WI38 (cell line): Measurements from ENCODE around the gene MSH2.
"Not testable (repeated sequence)": the region's sequence is repeated elsewhere in the genome, so short reads cannot be mapped to it uniquely, and the experiment has no call there.

Experiments used
- H3K4me3 ChIP-seq: 2 replicates; pipeline ENCODE4 v1.5.1; 2011; ENCODE audit warnings: low read depth, mild to moderate bottlenecking, control low read depth, low read length
- TF ChIP-seq, protein P1 (sequence below): IDR thresholded peaks from 2 replicates; pipeline ENCODE4 v1.5.1; 2012; ENCODE audit warnings: low read depth, mild to moderate bottlenecking, control low read depth, low read length

Gene MSH2

DNA sequence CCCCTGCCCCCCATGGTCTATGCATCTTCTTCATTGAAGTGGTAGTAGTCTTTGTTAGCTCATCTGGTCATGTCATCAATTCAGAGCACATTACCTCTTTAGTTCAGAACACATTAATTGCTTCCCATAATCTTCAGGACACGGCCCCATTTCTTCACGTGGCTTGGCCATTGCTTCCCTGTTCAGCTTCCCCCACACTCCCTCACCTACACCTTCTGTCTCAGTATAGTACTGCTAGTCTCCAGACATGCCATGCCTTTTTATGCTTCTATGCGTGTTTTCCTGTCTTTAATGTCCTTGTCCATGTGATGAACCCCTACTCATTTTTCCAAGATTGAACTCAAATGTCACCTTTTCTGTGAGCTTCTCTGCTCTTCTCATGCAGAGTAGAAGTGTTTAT lies 35.1 kb downstream of the MSH2 start:
- TF ChIP-seq, protein P1, sequence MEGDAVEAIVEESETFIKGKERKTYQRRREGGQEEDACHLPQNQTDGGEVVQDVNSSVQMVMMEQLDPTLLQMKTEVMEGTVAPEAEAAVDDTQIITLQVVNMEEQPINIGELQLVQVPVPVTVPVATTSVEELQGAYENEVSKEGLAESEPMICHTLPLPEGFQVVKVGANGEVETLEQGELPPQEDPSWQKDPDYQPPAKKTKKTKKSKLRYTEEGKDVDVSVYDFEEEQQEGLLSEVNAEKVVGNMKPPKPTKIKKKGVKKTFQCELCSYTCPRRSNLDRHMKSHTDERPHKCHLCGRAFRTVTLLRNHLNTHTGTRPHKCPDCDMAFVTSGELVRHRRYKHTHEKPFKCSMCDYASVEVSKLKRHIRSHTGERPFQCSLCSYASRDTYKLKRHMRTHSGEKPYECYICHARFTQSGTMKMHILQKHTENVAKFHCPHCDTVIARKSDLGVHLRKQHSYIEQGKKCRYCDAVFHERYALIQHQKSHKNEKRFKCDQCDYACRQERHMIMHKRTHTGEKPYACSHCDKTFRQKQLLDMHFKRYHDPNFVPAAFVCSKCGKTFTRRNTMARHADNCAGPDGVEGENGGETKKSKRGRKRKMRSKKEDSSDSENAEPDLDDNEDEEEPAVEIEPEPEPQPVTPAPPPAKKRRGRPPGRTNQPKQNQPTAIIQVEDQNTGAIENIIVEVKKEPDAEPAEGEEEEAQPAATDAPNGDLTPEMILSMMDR: no peak
- no peak overlapping the region for H3K4me3 ChIP-seq

DNA sequence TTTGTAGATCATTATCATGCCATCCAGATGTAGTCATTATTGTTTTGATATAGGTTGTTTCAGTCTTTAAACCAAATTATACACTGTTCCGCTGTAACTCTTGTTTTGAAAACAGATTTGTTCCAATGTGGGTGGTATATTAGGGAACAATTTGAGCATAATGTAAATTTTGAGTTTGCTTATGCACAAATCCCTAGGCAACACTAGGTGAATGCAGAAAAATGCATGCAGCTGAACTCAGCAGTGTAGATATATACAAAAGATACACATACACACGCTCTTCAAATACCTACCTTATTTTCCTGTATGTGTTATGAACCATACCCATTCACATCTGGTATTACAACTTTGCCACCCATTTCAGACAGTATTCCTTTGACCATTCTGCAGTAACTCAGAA lies 35.8 kb downstream of the MSH2 start:
- H3K4me3 ChIP-seq: no peak overlapping the region
- TF ChIP-seq, protein P1: no peak

DNA sequence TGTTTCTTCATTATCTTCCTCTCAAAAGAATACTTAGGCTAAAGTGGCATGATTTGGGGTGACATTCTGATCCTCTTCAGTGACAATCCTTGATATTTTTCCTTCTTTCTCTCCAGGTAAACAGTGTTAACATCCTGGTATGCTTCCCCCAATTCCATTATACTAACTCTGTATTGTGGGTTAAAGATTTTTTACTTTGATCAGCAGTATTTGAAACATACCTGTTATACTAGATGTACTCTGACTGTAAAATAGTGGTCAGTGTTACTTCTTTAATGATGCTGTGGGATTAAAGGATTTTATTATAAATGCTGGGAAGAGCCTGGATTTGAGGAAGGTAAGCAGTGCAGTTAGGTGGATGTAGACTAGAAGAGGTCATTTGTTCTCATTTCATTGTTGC lies 48.8 kb downstream of the MSH2 start:
- no peak overlapping the region for H3K4me3 ChIP-seq
- TF ChIP-seq, protein P1: no peak

DNA sequence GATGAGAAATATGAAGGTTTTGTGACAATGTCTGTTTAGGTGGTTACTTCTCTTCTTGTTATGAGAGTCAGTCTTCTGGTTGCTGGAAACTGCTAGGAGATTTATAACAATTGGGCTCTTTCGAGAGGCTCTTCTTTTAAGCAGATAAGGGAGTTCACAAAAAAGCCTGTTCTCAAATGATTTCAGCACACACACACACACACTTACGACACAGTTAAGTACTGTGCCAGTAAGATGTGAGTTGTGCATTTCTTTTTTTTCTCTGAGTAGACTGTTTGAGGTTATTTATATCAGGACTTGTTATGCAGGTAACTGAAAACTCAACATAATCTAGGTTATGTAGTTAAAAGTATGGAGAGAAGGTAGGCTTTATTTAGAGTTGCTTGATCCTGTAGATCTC lies 49.8 kb downstream of the MSH2 start:
- H3K4me3 ChIP-seq: no peak overlapping the region
- TF ChIP-seq, protein P1: no peak

DNA sequence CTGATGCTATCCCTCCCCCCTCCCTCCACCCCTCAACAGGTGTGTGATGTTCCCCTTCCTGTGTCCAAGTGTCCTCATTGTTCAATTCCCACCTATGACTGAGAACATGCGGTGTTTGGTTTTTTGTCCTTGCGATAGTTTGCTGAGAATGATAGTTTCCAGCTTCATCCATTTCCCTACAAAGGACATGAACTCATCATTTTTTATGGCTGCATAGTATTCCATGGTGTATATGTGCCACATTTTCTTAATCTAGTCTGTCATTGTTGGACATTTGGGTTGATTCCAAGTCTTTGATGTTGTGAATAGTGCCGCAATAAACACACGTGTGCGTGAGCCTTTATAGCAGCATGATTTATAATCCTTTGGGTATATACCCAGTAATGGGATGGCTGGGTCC lies 51.9 kb downstream of the MSH2 start:
- not testable (repeated sequence) for H3K4me3 ChIP-seq

DNA sequence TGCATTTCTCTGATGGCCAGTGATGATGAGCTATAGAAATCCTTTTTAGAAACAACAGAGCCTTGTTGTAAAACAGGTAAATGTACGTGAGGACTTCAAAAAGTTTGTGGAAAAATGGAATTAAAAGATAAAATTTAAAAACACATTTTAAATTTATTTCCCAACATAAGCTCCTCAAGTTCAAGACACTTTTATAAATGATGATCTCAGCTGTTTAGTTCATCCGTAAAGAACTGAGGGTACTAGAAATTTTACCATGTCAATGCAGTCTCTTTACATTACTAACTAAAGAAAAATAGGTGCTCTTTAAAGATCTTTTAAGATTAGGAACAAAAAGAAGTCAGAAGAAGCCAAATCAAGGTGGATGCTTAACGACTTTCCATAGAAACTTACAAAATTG lies 52.5 kb downstream of the MSH2 start:
- TF ChIP-seq, protein P1: no peak
- H3K4me3 ChIP-seq: no peak overlapping the region

DNA sequence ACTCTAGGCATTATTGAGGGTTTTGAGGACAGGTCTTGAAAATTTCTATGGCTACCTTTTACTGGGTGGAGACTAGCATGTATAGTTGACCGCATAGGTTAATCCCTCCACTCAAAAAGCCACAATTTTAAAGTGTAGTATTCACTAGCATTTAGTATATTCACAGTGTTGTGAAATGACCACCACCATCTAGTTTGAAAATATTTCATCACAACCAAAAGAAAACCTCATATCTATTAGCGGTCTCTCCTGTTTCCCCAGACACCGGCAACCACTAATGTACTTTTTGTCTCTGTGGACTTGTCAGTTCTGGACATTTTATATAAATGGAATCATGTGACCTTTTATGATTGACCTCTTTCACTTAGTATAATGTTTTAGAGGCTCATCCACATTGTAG lies 53.9 kb downstream of the MSH2 start:
- TF ChIP-seq, protein P1: no peak
- no peak overlapping the region for H3K4me3 ChIP-seq

DNA sequence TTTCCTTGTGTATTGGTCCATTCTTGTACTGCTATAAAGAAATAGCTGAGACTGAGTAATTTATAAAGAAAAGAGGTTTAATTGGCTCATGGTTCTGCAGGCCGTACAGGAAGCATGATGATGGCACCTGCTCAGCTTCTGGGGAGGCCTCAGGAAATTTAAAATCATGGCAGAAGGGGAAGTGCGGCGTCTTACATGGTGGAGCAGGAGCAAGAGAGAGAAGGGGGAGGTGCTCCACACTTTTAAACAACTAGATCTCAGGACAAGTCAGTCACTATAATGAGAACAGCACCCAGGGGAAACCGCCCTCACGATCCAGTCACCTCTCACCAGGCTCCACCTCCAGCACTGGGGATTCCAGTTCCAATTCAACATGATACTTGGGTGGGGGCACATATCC lies 54.3 kb downstream of the MSH2 start:
- TF ChIP-seq, protein P1: no peak
- H3K4me3 ChIP-seq: no peak overlapping the region
